Hair follicular keratinocyte (primary cell): ENCODE data around the gene LMNB1. TPM values are rescaled to one million over a fixed set of nuclear protein-coding genes. Genes with fewer than 3 reads are reported as not detected.

Experiments
- total RNA-seq: library from RNA; depleted of rRNA; stranded (reverse); fragments of >200 nt; gene quantifications from 2 replicates; pipeline ENCODE4 v1.2.3, GENCODE V29; 2015

LMNB1 gene, protein sequence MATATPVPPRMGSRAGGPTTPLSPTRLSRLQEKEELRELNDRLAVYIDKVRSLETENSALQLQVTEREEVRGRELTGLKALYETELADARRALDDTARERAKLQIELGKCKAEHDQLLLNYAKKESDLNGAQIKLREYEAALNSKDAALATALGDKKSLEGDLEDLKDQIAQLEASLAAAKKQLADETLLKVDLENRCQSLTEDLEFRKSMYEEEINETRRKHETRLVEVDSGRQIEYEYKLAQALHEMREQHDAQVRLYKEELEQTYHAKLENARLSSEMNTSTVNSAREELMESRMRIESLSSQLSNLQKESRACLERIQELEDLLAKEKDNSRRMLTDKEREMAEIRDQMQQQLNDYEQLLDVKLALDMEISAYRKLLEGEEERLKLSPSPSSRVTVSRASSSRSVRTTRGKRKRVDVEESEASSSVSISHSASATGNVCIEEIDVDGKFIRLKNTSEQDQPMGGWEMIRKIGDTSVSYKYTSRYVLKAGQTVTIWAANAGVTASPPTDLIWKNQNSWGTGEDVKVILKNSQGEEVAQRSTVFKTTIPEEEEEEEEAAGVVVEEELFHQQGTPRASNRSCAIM
- 24.2 and 67.4 TPM in 2 replicates for total RNA-seq

DNA sequence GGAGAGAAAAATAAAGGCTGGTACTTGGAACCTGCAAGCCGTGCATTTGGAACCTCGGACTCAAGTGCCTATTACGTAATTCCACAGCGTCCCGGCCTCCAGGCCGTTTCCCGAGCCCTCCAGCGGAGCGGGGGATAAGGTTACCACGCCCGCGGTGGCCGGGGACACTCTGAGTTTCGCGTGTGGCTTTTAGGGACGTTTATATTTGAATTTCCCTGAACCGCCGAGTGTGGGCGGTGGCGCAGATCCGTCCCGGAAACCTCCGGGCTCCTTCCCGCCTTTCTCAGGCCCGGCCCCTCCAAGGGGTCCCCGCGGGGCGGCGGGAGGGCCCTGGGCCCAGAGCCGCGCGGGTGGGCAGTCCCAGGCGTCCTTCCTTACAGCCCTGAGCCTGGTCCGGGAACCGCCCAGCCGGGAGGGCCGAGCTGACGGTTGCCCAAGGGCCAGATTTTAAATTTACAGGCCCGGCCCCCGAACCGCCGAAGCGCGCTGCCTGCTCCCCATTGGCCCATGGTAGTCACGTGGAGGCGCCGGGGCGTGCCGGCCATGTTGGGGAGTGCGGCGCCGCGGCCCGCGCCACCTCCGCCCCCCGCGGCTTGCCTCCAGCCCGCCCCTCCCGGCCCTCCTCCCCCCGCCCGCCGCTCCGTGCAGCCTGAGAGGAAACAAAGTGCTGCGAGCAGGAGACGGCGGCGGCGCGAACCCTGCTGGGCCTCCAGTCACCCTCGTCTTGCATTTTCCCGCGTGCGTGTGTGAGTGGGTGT is at the start of gene LMNB1:
Gene LMNB1, plus strand, starts transcription at position 638 of the 758 bp plus-strand sequence. CDS start 373 bp downstream, outside the sequence.

Other genes starting within 250 kb of the LMNB1 start
- 47.7 and 50.3 TPM in 2 replicates for gene ALDH7A1, start 181.9 kb upstream of the LMNB1 start, total RNA-seq
- gene PHAX, start 176.2 kb upstream of the LMNB1 start, total RNA-seq, result 28.2 and 45.0 TPM in 2 replicates